HUES64 (cell line): ENCODE results near the gene PTGIS.

Source experiments
- H3K27ac ChIP-seq: 2 replicates; pipeline ENCODE4 v1.7.0; 2013; ENCODE audit warnings: low read depth, low read length, inconsistent platforms
- H3K27me3 ChIP-seq: 2 replicates; pipeline ENCODE4 v1.6.1; 2013; ENCODE audit warnings: mild to moderate bottlenecking, low read length; ENCODE audit not compliant: insufficient read depth
- H3K36me3 ChIP-seq: 2 replicates; pipeline ENCODE4 v1.6.1; 2013; ENCODE audit warnings: mild to moderate bottlenecking, low read length; ENCODE audit not compliant: insufficient read depth
- H3K4me1 ChIP-seq: 2 replicates; pipeline ENCODE4 v1.6.1; 2013; ENCODE audit warnings: mild to moderate bottlenecking, low read length, moderate library complexity; ENCODE audit not compliant: insufficient read depth
- H3K4me3 ChIP-seq: 2 replicates; pipeline ENCODE4 v1.5.1; 2013; ENCODE audit warnings: mild to moderate bottlenecking, low read length, moderate library complexity
- H3K9ac ChIP-seq: 2 replicates; pipeline ENCODE4 v1.6.1; 2013; ENCODE audit warnings: mild to moderate bottlenecking, low read depth, low read length
- H3K9me3 ChIP-seq: 2 replicates; pipeline ENCODE4 v1.6.1; 2013; ENCODE audit warnings: low read depth, low read length; ENCODE audit not compliant: insufficient read depth
- WGBS: fragments of 150-250, 120-280 bp; methylation state at CpG from one replicate; pipeline ENCODE4 v1.1.7; 2013; ENCODE audit warnings: missing lambda C conversion rate; 5-methylcytosine and 5-hydroxymethylcytosine counted together

Gene PTGIS

DNA sequence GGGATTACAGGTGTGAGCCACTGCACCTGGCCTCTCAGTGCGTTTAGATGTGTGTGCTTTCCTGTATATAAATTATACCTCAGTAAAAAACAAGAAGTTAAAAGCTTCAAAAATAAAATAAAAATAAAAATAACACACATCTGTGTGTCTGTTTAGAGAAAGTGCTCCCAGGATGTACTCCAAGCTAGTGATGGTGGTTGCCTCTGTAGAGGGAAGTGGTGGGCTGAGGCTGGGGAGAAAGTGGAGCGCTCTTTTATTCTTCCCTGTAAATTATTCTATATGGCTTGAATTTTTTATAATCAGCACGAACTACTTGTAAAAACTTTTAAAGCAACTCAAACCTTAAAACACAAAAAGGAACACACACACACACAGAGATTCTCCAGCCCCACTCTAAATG lies 29.0 kb downstream of the PTGIS start:
- H3K4me1 ChIP-seq, result no peaks in the 10 kb centered on the region
- 93% methylated on average over 1 of the region's 3 CpGs for WGBS
- H3K27ac ChIP-seq, result no peak overlapping the region
- no peaks in the 10 kb centered on the region for H3K9me3 ChIP-seq
- no peaks in the 10 kb centered on the region for H3K27me3 ChIP-seq
- H3K4me3 ChIP-seq, result no peak overlapping the region
- peaks cover 48% of the 10 kb centered on the region for H3K36me3 ChIP-seq
- no peak overlapping the region for H3K9ac ChIP-seq

- H3K27ac ChIP-seq, result no peak overlapping the region
- no peaks in the 10 kb centered on the region for H3K4me1 ChIP-seq
- H3K36me3 ChIP-seq, result peaks cover 50% of the 10 kb centered on the region
- H3K9ac ChIP-seq, result no peak overlapping the region
- WGBS, result 37% methylated on average over 3 of the region's 3 CpGs
- no peaks in the 10 kb centered on the region for H3K9me3 ChIP-seq
- no peak overlapping the region for H3K4me3 ChIP-seq
- H3K27me3 ChIP-seq, result no peaks in the 10 kb centered on the region
Measured at GRCh38 chr20:49534255-49534712, 33.7 kb downstream of the PTGIS start.

GRCh38 chr20:49532285-49532946 lies 35.5 kb downstream of the PTGIS start:
- Histone ChIP-seq H3K27me3 (no peaks in the 10 kb centered on the region), H3K9ac (no peak overlapping the region), H3K27ac (no peak overlapping the region), H3K4me3 (no peak overlapping the region), H3K36me3 (peaks cover 47% of the 10 kb centered on the region), H3K4me1 (no peaks in the 10 kb centered on the region), H3K9me3 (no peaks in the 10 kb centered on the region)
- over 99% methylated on average over 6 of the region's 6 CpGs for WGBS

DNA sequence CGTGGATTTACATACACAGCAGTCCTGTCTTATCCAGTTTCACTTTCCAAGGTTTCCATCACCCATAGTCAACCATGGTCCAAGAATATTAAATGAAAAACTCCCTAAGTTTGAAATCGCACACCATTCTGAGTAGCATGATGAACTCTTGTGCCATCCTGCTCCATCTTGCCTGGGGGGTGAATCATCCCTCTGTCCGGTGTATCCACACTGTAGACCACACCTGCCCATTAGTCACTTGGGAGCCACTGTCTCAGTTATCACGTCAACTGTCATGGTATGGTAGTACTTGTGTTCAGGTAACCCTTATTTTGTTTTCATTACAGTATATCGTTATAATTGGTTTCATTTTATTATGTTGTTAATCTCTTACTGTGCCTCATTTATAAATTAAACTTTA lies 38.5 kb downstream of the PTGIS start:
- H3K4me3 ChIP-seq, result no peak overlapping the region
- no peak overlapping the region for H3K27ac ChIP-seq
- WGBS, result 90% methylated on average over 3 of the region's 5 CpGs
- H3K9ac ChIP-seq, result no peak overlapping the region
- H3K9me3 ChIP-seq, result no peaks in the 10 kb centered on the region
- H3K36me3 ChIP-seq, result peaks cover 43% of the 10 kb centered on the region
- H3K27me3 ChIP-seq, result no peaks in the 10 kb centered on the region
- H3K4me1 ChIP-seq, result no peaks in the 10 kb centered on the region

DNA sequence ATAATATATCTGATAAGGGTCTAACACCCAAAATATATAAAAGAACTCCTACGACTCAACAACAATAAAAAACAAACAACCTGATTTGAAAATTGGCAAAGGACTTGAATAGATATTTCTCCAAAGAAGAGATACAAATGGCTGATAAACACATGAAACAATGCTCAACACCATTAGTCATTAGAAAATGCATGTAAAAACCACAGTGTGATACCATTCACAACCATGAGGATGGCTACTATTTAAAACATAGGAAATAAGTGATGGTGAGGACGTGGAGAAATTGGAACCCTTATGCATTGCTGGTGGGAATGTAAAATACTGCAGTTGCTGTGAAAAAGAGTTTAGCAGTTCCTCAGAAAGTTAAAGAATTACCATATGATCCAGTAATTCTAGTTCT lies 41.4 kb downstream of the PTGIS start:
- Histone ChIP-seq H3K4me1 (no peaks in the 10 kb centered on the region), H3K27ac (no peak overlapping the region), H3K4me3 (no peak overlapping the region), H3K9me3 (no peaks in the 10 kb centered on the region), H3K9ac (no peak overlapping the region), H3K27me3 (no peaks in the 10 kb centered on the region), H3K36me3 (peaks cover 42% of the 10 kb centered on the region)
- WGBS, result 78% methylated on average over 1 of the region's 2 CpGs

GRCh38 chr20:49526056-49526455 lies 41.9 kb downstream of the PTGIS start:
- Histone ChIP-seq H3K4me3 (no peak overlapping the region), H3K27me3 (no peaks in the 10 kb centered on the region), H3K27ac (no peak overlapping the region), H3K9me3 (no peaks in the 10 kb centered on the region), H3K36me3 (peaks cover 40% of the 10 kb centered on the region), H3K9ac (no peak overlapping the region), H3K4me1 (no peaks in the 10 kb centered on the region)
- 97% methylated on average over 6 of the region's 6 CpGs for WGBS

DNA sequence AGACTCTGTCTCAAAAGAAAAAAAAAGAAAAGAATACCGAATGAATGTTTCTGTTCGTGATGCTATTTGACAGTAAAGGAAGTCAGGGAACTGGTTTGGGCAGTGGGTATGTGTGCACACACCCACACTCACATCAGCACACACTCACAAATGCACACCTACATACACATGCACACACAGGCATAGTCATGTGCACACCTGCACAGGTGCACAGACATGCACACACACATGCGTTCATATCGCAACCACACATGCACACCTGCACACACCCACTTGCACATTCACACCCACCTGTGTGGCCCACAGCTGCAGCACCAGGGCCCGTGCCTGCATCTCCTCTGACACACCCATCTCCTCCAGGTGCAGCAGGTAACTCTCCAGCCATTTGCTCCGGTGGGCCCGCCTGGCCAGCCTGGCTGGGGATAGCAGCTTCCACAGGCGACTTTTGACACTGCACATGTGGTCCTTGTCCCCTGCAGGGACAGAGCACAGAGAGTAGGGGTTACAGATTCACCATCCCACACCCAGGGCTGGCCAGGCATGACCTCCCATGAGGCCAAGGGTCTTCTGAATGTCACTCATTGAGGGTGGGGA lies 44.1 kb downstream of the PTGIS start:
- Histone ChIP-seq H3K4me1 (no peaks in the 10 kb centered on the region), H3K9ac (no peak overlapping the region), H3K36me3 (peaks cover 32% of the 10 kb centered on the region), H3K9me3 (no peaks in the 10 kb centered on the region), H3K27ac (no peak overlapping the region), H3K27me3 (no peaks in the 10 kb centered on the region), H3K4me3 (no peak overlapping the region)
- 96% methylated on average over 8 of the region's 8 CpGs for WGBS

DNA sequence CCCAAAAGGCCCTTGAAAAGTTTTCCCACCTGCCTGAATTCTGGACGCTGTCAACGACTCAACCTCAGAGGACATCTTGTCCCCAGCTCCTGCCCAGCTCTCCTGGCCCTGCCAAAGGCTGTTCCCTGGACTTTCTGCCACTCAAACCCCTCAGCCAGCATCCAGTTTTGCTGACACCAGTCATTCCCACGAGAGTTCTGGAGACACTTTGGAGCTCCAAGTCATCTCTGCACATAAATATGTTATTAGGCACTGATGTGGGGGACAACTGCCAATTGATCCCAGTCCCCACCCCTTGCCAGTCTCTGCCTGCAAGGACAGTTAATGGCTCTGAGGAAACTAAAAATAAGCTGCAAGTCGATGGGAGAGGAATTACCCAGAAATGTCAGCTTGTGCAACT lies 46.6 kb downstream of the PTGIS start:
- 92% methylated on average over 4 of the region's 4 CpGs for WGBS
- no peak overlapping the region for H3K27ac ChIP-seq
- H3K9me3 ChIP-seq, result no peaks in the 10 kb centered on the region
- H3K4me3 ChIP-seq, result no peak overlapping the region
- H3K27me3 ChIP-seq, result no peaks in the 10 kb centered on the region
- no peak overlapping the region for H3K9ac ChIP-seq
- no peaks in the 10 kb centered on the region for H3K4me1 ChIP-seq
- H3K36me3 ChIP-seq, result peaks cover 28% of the 10 kb centered on the region

GRCh38 chr20:49519777-49520359 lies 48.1 kb downstream of the PTGIS start:
- Histone ChIP-seq H3K4me1 (no peaks in the 10 kb centered on the region), H3K4me3 (no peak overlapping the region), H3K27ac (no peak overlapping the region), H3K27me3 (no peaks in the 10 kb centered on the region), H3K9ac (no peak overlapping the region), H3K36me3 (peaks cover 20% of the 10 kb centered on the region), H3K9me3 (no peaks in the 10 kb centered on the region)
- WGBS, result 83% methylated on average over 5 of the region's 5 CpGs

GRCh38 chr20:49519212-49519712 lies 48.7 kb downstream of the PTGIS start:
- H3K4me1 ChIP-seq, result no peaks in the 10 kb centered on the region
- H3K4me3 ChIP-seq, result no peak overlapping the region
- H3K36me3 ChIP-seq, result peaks cover 16% of the 10 kb centered on the region
- no peaks in the 10 kb centered on the region for H3K27me3 ChIP-seq
- 78% methylated on average over 4 of the region's 4 CpGs for WGBS
- H3K9me3 ChIP-seq, result no peaks in the 10 kb centered on the region
- H3K27ac ChIP-seq, result no peak overlapping the region
- H3K9ac ChIP-seq, result no peak overlapping the region

DNA sequence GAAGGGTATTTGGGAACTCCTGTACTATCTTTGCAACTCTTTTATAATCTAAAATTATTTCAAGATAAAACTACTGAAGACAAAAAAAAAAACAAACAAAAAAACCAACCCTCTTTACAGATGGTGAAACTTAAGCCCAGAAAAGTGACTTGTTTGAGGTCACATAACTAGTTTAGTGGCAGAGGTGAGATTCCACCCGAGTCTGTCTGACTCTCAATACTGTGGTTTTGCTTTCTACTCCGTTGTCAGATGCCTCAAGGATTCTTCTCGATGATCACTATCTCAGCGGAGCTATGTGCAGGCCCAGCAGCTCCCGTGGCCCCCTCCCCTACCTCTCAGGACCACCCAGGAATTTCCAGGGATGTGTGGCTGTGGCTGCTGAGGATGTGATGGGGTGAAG lies 49.4 kb downstream of the PTGIS start:
- Histone ChIP-seq H3K9me3 (no peaks in the 10 kb centered on the region), H3K36me3 (peaks cover 14% of the 10 kb centered on the region), H3K27ac (no peak overlapping the region), H3K27me3 (no peaks in the 10 kb centered on the region), H3K9ac (no peak overlapping the region), H3K4me1 (no peaks in the 10 kb centered on the region), H3K4me3 (no peak overlapping the region)
- 92% methylated on average over 5 of the region's 5 CpGs for WGBS
